HepG2 (cell line): ENCODE measurements around the gene OLFM2. TPM values are rescaled to one million over a fixed set of nuclear protein-coding genes. Genes with fewer than 3 reads are reported as not detected.

Experiments
- POGK ChIP-seq: sonication (generic); formaldehyde crosslinking; conservative IDR thresholded peaks from 2 replicates; pipeline ENCODE4 v1.8.0; 2022; ENCODE audit warnings: mild to moderate bottlenecking, moderate library complexity, missing genetic modification reagents
- PRDM4 ChIP-seq: sonication (generic); formaldehyde crosslinking; IDR thresholded peaks from 2 replicates; pipeline ENCODE4 v1.9.0; 2021; ENCODE audit warnings: missing genetic modification reagents, borderline replicate concordance
- RBFOX2 ChIP-seq: fragments of 200-400 bp; formaldehyde crosslinking; IDR thresholded peaks from 2 replicates; pipeline ENCODE4 v1.6.1; 2017; ENCODE audit warnings: low read depth, mild to moderate bottlenecking, low read length
- SKIL ChIP-seq: sonication (generic); formaldehyde crosslinking; IDR thresholded peaks from 2 replicates; pipeline ENCODE4 v1.8.0; 2022; ENCODE audit warnings: missing genetic modification reagents, mild to moderate bottlenecking, moderate library complexity, borderline replicate concordance
- TFAP4 ChIP-seq: sonication (generic); IDR thresholded peaks from 2 replicates; pipeline ENCODE4 v1.6.1; 2016; ENCODE audit warnings: low read depth, borderline replicate concordance
- ZBTB25 ChIP-seq: IDR thresholded peaks from 2 replicates; pipeline ENCODE4 v1.6.1; 2018; ENCODE audit warnings: missing genetic modification reagents
- ZNF160 ChIP-seq: sonication (generic); formaldehyde crosslinking; IDR thresholded peaks from 2 replicates; pipeline ENCODE4 v1.8.0; 2022; ENCODE audit warnings: mild to moderate bottlenecking, inconsistent platforms, missing genetic modification reagents
- ZNF333 ChIP-seq: sonication (generic); formaldehyde crosslinking; IDR thresholded peaks from 2 replicates; pipeline ENCODE4 v1.4.0; 2020; ENCODE audit warnings: mild to moderate bottlenecking, missing genetic modification reagents, borderline replicate concordance
- ZNF343 ChIP-seq: sonication (generic); formaldehyde crosslinking; IDR thresholded peaks from 2 replicates; pipeline ENCODE4 v1.4.0; 2020; ENCODE audit warnings: mild to moderate bottlenecking, missing genetic modification reagents
- ZNF597 ChIP-seq: sonication (generic); formaldehyde crosslinking; IDR thresholded peaks from 2 replicates; pipeline ENCODE4 v1.5.0; 2020; ENCODE audit warnings: missing genetic modification reagents
- ZNF609 ChIP-seq: sonication (generic); formaldehyde crosslinking; IDR thresholded peaks from 2 replicates; pipeline ENCODE4 v1.4.0; 2020; ENCODE audit warnings: mild to moderate bottlenecking, missing genetic modification reagents, borderline replicate concordance
- ZSCAN12 ChIP-seq: sonication (generic); formaldehyde crosslinking; IDR thresholded peaks from 2 replicates; pipeline ENCODE4 v1.9.0; 2021; ENCODE audit warnings: mild to moderate bottlenecking, missing genetic modification reagents
- polyA plus RNA-seq, 8 experiments: library from polyadenylated mRNA; depleted of rRNA in 3 of 8; stranded (reverse) in 7 of 8; unstranded in 1 of 8; fragments of >200 nt; fragmentation: Illumina TruSeq in 4 of 8; extraction: Trizol in 4 of 8; gene quantifications; 2 replicates each; pipeline versions ENCODE4 v1.2.1 to v1.2.3, GENCODE V29; 2011 to 2016; ENCODE audit warnings: low read depth in 4 of 8, missing spikeins in 1 of 8, mixed read lengths in 1 of 8; ENCODE audit not compliant: insufficient read depth in 1 of 8
- total RNA-seq, 5 experiments: library from RNA; depleted of rRNA; stranded (reverse); fragments of >200 nt; fragmentation: Illumina TruSeq; extraction: Trizol; gene quantifications; 2 replicates each; pipeline ENCODE4 v1.2.3, GENCODE V29; 2016; ENCODE audit warnings: low read depth in 1 of 5

The OLFM2 gene
- total and polyA plus RNA-seq, 2 of the 13 experiments (the other 11 are each of a cell fraction or from before 2014, with no cell fraction given) = 0.20 to 0.51 TPM

GRCh38 chr19:9934132-9934950 lies 2.0 kb downstream of the OLFM2 start (continued):
- TF ChIP-seq ZBTB25 (CRISPR knock-in tag) (no peak), POGK (CRISPR knock-in tag) (no peak), ZNF343 (no peak), SKIL (no peak), RBFOX2 (no peak), TFAP4 (no peak), ZNF333 (CRISPR knock-in tag) (no peak), ZNF609 (CRISPR knock-in tag) (no peak), PRDM4 (CRISPR knock-in tag) (no peak), ZSCAN12 (CRISPR knock-in tag) (no peak), ZNF160 (CRISPR knock-in tag) (no peak), ZNF597 (no peak)
